T-helper 2 cell (primary cell): ENCODE data around the gene BATF3.
"Not testable (repeated sequence)": the region's sequence is repeated elsewhere in the genome, so short reads cannot be mapped to it uniquely, and the experiment has no call there.

Source experiments
- DNase-seq, 5 experiments: peaks; one replicate each; pipeline versions ENCODE4 v3.0.0 to v3.0.0-alpha.2; 2012 to 2022

Gene BATF3

DNA sequence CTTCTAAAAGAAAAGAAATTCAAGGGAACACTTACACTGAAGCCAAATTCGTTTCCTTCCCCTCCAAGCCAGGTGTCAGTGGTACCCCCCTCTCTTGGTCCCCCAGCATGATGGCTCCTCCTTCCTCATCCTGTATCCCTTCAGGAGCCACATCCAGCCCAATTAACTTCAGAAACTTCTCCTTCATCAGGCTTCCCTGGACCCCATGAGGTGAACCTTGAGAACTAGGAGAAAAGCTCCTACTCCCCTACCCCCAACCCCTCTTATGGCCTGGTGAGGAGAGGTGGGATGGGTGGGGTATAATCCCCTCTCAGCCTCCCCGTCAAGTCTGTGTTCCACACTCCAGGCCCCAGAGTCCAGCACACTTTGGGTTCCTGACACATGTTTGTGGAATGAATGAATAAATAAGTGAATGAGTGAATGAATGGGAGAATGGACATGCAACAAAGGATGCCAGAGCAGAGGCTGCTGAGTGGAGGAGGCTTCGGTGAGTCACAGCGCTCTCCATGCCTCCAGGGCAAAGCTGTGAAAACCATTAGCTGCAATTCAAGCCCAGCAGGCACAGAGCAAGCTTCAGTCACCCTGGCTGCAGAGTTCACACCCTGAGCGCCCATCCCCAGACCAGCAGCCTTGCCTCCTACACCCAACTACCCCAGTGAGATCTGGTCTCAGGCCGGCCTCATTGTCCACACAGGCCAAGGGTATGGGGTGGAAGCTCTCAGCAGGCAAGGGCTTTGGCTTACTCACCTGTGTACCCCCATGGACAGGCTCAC lies 43.8 kb downstream of the BATF3 start:
- no peak for DNase-seq

DNA sequence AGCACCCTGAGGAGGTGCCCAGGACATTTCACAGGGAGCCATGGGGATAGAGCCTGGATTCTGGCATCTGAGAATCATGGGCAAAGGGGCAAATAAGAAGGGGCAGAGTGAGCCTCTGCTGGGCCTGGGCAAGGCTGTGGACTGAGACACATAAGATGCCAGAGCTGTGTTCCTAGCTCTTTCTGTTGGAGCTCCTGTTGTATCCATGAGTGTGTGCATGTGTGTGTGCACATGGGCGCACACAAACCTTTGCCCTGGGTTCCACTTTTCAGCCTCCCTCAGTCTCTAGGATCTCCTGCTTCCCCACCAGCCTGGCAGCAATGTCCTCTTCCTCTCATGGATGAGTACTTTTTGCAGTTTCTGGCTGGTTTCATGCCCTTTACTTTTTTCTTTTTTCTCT lies 47.0 kb downstream of the BATF3 start:
- DNase-seq = no peak

DNA sequence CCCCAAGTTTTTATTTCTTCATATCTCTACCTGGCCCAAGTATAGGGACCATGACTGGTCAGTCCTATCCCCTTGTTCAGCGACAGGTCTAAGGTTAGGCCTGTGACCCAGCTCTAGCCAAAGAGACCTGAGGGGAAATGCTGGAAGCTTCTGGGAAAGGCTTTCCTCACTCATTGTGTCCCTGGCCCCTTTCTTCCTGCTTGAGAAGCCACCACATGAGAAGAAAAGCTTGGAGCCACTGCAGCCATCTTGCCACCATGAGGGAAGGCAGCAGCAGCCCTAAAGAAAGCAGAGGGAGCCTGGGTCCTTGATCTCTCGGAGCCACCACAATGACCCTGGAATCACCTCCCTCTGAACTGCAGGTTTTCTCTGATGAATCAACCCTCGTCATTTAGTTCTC lies 47.7 kb downstream of the BATF3 start:
- DNase-seq = no peak

DNA sequence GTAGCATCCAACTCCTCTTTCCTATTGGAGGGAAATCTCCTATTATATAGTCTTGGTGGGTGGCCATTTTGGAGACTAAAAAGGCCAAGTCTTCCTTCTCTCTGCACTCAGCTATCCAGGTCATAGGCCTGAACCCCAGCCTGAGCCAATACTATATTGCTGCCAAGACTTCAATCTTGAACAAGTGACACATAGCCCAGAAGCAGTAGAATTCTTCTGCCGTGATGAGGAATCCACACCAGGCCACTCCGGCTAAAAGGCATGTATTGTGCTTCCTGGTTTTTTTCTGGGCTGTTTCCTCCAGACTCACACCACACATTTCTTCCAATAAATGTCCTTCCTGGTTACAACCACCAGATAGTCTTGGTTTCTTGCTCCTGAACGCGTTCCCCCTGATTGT lies 48.1 kb downstream of the BATF3 start:
- no peak for DNase-seq

DNA sequence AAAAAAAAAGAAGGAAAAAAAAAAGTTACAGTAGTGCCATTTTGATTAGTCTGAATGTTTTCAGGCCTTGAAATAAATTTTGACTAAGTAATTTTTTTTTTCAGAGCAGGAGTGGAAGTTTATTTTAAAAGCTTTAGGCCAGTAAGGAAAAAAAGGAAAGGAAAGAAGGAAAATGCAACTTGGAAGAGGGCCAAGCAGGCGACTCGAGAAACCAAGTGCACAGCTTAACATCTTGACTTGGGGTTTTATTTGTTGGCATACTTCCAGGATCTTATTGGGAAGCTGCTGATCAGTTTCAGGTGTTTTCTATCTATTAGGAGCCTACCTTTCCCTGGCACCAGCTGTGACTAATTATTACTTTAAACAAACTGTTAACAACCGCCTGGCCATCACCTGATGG lies 49.4 kb downstream of the BATF3 start:
- no peak for DNase-seq

DNA sequence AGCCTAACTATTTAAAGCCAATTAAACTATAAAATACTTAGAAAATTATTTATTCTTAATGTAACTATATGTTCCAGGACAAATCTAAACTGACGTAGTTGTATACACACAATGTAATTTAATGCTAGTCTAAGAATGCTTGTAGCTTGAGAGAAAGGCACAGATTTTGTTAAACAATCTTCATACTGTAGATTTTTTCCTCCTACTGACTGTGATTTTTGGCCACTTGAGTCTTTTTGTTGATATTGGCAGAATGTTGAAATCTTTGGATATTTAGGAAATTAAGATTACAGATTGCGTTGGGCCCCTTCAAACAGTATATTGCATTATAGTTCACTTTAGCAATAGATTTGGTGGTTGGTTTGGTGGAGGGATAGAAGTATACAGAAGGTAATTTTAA lies 50.6 kb downstream of the BATF3 start:
- DNase-seq = no peak

DNA sequence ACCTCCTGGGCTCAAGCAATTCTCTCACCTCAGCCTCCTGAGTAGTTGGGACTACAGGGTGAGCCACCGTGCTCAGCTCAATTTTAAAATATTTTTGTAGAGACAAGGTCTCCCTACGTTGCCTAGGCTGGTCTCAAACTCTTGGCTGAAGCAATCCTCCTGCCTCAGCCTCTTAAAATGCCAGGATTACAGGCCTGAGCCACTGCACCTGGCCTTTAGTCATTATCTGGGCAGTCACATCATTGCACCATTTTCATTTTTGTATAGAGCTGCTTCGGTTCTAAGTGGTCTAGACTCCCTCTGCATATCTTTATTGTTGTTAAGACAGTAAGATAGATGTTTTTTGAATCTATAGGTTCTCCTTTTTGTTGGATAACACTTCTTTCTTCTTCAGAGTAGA lies 51.2 kb downstream of the BATF3 start:
- no peak for DNase-seq

DNA sequence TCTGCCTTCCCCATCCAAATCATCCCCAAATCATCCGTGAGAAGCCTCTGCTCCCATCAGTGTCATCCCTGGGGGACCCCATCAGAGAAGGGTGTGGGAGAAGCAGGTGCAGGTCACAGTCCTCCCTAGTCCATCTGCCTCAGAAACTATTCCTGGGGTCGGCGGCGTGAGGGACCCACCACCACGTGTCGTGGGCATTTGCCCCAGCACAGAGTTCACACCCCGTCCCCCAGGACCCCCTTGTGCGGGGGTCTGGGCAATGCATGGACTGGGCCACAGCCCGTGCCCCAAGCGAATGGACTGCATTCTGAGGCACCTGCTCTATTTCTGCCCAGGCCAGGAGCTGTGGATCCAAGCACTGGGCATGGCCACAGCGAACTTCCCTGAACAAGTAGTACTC lies 52.6 kb downstream of the BATF3 start:
- no peak for DNase-seq

DNA sequence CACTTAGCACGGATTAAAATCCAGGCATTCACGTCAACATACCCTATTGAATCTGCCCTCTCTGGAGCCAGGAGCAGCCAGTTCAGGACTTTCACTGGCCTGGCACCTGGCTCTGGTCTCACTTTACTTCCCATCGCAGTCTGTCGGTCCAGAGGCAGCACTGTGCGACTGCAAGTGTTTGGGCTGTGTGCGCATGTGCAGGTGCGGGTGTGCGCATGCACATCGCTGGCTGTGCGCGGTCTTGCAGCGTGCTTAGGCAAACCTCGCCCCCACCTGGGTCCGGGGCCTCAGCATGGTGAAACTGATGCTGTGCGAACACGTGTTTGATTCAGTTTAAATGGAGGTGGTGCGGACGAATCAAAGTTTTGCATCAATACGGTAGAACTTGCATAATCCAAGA lies 53.1 kb downstream of the BATF3 start:
- no peak for DNase-seq

DNA sequence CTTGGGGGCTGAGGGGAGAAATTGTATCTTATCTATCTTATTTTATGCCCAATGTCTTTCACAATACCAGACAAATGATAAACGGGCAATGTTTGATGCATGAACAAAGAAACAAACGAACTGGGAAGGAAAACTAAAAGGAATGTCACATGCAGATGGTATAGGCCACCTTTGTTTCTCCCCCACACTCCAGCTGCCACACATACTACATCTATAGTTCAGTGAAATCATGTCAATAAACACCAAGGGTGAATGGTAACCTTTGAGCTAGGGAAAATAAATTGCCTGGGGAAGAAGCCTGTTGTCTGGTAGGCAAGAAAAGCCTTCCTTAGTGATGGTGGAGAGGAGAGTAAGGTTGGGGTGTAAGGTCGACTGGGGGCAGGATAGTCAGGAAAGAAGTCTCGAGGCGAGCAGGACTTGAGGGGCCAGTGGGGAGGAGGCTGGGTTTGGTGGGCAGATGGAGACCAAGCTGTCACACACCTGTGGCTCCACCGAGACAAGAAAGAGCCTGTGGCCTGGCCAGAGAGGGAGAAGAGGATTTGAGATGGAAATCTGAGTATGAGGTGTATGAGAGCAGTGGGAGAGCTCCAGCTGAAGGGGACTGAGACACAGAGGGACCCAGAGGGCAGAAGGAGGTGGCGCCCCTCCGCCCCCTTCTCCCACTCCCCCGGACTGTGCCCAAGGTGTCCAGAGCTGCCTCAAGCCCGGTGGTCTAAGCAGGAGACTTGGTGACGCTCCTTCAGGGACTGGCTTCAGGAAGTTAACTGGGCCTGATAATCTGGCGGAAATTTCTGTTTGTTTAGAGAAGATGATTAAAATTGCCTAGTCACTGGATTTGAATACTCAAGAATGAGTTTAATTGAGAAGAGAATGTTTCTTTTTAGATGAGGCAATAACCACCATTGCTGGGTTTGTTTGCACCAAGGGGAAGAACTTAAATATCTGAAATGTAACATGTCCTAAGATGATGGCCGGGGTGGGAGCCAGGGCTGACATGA lies 53.8 kb downstream of the BATF3 start:
- no peak for DNase-seq

DNA sequence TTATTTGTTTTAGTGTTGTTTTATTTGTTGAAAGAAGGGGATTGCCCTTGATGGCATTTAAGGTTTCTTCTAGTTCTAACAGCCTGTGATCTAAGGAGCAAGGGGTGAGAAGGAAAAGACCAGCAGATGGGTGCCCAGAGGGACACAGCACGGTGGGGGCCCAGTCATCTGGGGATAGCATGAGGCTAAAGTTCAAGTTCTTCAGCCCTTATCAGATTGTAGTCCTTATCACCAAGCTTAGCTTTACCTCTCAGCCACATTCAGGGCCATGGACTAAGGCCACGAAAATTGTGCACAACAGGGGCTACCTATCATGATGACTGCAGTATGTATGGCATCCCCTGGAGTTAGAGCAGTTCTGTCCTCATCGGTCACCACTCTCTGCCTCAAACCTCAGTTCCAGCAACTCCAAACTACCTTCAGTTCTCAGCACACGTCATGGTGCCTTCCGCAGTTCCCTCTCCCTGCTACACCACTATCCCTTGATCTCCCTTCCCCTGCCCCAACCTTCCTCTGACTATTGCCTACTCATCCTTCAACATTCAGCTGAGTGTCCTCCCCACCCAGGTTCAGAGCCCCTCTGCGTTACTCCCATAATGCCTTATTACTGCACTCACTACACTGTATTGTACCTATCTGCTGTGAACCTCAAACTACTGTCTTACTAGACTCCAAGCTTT lies 54.6 kb downstream of the BATF3 start:
- DNase-seq = no peak

DNA sequence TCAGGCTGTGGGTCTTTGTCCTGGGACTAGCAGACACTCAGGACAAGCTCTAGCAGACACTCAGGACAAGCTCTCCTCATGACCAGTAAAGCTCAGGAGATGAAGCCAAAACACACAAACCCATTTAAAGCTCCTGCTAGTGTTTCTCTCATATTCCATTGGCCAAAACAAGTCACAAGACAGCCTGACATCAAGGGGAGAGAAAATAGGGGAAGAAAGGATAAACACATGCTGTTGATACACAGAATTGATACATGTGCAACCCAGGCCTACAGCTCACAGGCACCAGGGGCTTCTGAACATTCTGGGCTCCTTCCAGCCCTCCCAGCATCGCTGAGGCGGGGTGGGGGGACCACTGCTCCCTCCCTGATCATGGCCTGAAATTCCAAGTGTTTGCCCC lies 55.8 kb downstream of the BATF3 start:
- no peak for DNase-seq

DNA sequence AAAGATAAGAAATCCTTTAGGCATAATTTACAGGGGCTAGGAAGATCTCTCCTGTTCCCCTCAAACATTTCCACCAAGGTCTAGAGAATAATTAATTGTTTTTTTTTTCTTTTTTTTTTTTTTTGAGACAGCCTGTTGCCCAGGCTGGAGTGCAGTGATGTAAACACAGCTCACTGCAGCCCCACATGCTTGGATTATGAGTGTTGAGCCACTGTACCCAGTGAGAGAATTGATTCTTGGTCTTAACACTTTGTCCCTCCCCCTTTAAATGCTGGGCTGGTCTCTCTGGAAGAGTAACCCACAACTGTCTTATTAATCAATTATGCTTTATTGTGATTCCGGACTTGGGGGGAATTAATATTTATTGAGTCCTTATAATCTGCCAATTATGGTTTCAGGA lies 57.7 kb downstream of the BATF3 start:
- DNase-seq = no peak

DNA sequence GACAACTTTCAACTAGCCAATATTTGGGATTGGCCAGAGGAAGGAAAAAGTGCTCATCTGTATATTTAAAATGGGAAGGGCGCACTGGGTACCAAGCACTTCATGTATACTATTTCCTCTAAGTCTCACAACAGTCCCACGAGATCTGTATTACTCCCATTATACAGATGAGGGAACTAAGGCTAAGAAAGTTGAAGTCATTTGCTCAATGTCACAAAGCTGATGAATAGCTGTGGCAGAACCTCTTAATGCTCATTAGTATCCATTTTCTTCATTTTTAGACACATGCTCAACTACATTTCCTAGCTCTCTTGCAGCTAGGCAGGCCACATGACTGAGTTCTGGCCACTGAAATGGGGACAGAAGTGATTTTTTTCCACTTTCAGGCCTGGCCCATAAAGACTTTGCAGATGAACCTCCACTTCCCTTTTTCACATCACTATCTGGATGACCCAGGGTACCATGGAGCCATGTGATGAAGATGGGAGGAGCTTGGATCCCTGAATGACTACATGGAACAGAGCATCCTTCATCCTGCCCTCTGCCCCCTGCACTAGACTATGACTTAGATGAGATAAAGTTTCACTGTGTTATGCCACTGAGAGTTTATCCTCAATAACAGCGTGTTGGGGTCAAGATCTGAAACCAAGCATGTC lies 59.3 kb downstream of the BATF3 start:
- DNase-seq = no peak

DNA sequence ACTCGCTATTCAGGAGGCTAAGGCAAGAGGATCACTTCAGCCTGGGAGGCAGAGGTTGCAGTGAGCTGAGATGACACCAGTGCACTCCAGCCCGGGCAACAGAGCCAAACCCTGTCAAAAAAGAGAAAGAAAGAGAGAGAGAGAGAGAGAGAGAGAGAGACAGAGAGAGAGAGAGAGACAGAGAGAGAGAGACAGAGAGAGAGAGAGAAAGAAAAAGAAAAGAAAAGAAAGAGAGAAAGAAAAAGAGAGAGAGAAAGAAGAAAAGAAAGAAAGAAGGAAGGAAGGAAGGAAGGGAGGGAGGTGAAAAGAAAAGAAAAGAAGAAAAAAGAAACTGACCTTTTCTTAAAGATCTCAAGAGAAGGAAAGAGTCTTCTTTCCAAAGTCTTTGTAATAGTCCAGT lies 60.1 kb downstream of the BATF3 start:
- DNase-seq = not testable (repeated sequence)

DNA sequence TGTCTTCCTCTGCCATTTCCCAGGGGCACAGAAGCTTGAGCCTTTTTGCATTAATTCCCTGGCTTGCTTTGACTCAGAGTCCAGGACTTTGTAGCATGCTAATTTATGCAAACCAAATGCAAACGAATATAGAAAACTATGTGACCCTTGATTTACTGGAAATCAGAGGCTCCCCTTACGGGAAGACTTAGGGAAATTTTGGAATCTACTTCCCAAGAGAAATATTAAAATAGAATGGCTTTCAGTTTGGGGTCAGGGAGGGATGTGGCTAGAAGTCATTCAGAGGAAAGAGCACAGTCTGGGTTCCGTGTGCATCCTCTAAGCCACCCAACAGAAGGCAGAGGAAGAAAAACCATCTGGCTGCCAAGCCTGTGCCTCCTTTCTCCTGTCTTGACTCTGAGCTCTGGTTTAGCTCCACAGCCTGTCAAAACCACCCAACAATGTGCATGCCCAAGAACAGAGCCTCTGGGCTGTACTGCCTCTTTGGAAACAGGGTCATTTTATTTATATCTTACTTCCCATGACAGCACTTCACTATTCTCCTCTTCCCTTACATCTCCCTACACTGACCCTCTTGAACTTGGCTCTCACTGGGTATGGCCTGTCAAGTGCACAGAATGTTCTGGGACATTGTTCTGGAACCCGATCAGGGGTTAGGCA lies 61.0 kb downstream of the BATF3 start:
- DNase-seq = peak in 1 of 5 experiments; percentile 8

DNA sequence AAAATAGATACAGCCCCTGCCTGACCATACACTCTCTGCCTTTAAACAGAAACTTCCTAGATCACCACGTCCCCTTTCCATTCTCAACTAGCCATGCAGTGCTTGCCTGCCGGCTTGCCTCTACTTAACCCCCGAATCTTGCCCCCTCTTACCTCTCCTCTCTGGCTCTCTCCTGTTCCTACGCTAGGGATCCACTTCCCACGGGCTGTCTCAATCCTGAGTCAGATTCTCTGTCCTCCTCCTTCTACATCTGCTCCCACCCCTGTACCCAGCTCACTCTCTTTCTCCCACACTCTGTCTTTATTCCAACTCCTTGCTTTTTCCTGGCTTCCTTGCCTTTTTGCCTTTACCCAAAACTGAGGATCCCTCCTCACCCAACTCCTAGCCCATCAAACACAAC lies 61.7 kb downstream of the BATF3 start:
- DNase-seq = no peak
